ENCODE measurements around the gene SCGB3A2. TPM values are rescaled to one million over a fixed set of nuclear protein-coding genes. Genes with fewer than 3 reads are reported as not detected.

Gene SCGB3A2
- total and polyA plus RNA-seq, 2 experiments from 2014 or later = not detected

GRCh38 chr5:147849226-147849625 lies 29.3 kb upstream of the SCGB3A2 start:
- no peaks in the 10 kb centered on the region for H3K4me1 ChIP-seq (ENCODE audit: insufficient read depth)
- H3K27me3 ChIP-seq (replicated peaks; ENCODE audit: insufficient read depth) = 0 out of 2 replicates have a peak, but pooled peaks cover 10% of the 10 kb centered on the region
- H3K27ac ChIP-seq = no peak overlapping the region
- 20 to 34% methylated on average over 2 of the region's 2 CpGs for WGBS, 2 experiments (ENCODE audit: low coverage in 1 of 2, low lambda C conversion rate in 2 of 2, missing lambda C conversion rate in 2 of 2)
- H3K79me2 ChIP-seq (ENCODE audit: insufficient read depth) = no peaks in the 10 kb centered on the region
- H3F3A ChIP-seq (ENCODE audit: insufficient read depth) = no peaks in the 10 kb centered on the region
- H3K4me3 ChIP-seq = no peak overlapping the region
- no peak overlapping the region for H2AFZ ChIP-seq
- in situ Hi-C loops (cut with MboI) = no loop called here
- no peak for TF ChIP-seq EZH2 (IDR thresholded peaks at IDR 0.05; ENCODE audit: insufficient read depth, poor library complexity, severe bottlenecking)
- no peak for TF ChIP-seq EZH2phosphoT487 (IDR thresholded peaks at IDR 0.05; ENCODE audit: insufficient read depth, low read depth)
- no peaks in the 10 kb centered on the region for H3K9me2 ChIP-seq (ENCODE audit: insufficient read depth)
- H4K20me1 ChIP-seq (ENCODE audit: insufficient read depth) = no peaks in the 10 kb centered on the region
- DNase-seq = no peak
- no peaks in the 10 kb centered on the region for H3K36me3 ChIP-seq (ENCODE audit: low read depth)
- H3K9me3 ChIP-seq (ENCODE audit: low read depth) = no peaks in the 10 kb centered on the region
- H3K9ac ChIP-seq = no peak overlapping the region
- H3K4me2 ChIP-seq (ENCODE audit: unreplicated experiment) = no peak overlapping the region

- no peak for TF ChIP-seq EZH2phosphoT487 (IDR thresholded peaks at IDR 0.05; ENCODE audit: insufficient read depth, low read depth)
- TF ChIP-seq EZH2 (IDR thresholded peaks at IDR 0.05; ENCODE audit: insufficient read depth, poor library complexity, severe bottlenecking) = no peak
- H3K79me2 ChIP-seq (ENCODE audit: insufficient read depth) = no peaks in the 10 kb centered on the region
- H3K9ac ChIP-seq = no peak overlapping the region
- H3K4me2 ChIP-seq (ENCODE audit: unreplicated experiment) = no peak overlapping the region
- no peaks in the 10 kb centered on the region for H4K20me1 ChIP-seq (ENCODE audit: insufficient read depth)
- 0 out of 2 replicates have a peak, but pooled peaks cover 12% of the 10 kb centered on the region for H3K27me3 ChIP-seq (replicated peaks; ENCODE audit: insufficient read depth)
- no peaks in the 10 kb centered on the region for H3K9me2 ChIP-seq (ENCODE audit: insufficient read depth)
- H3K36me3 ChIP-seq (ENCODE audit: low read depth) = no peaks in the 10 kb centered on the region
- H3K27ac ChIP-seq = no peak overlapping the region
- DNase-seq = no peak
- no peaks in the 10 kb centered on the region for H3F3A ChIP-seq (ENCODE audit: insufficient read depth)
- H3K4me1 ChIP-seq (ENCODE audit: insufficient read depth) = no peaks in the 10 kb centered on the region
- in situ Hi-C loops (cut with MboI) = no loop called here
- H3K4me3 ChIP-seq = no peak overlapping the region
- H3K9me3 ChIP-seq (ENCODE audit: low read depth) = no peaks in the 10 kb centered on the region
- 15 to 27% methylated on average over 3 of the region's 3 CpGs for WGBS, 2 experiments (ENCODE audit: low coverage in 1 of 2, low lambda C conversion rate in 2 of 2, missing lambda C conversion rate in 2 of 2)
- no peak overlapping the region for H2AFZ ChIP-seq
Measured at GRCh38 chr5:147851578-147851977, 26.9 kb upstream of the SCGB3A2 start.

GRCh38 chr5:147852365-147852764 lies 26.1 kb upstream of the SCGB3A2 start:
- Histone ChIP-seq H3K36me3 (ENCODE audit: low read depth) (no peaks in the 10 kb centered on the region), H3K27ac (no peak overlapping the region), H3K9ac (no peak overlapping the region), H4K20me1 (ENCODE audit: insufficient read depth) (no peaks in the 10 kb centered on the region), H2AFZ (no peak overlapping the region), H3K4me2 (ENCODE audit: unreplicated experiment) (no peak overlapping the region), H3K9me2 (ENCODE audit: insufficient read depth) (no peaks in the 10 kb centered on the region), H3K4me3 (no peak overlapping the region), H3K27me3 (replicated peaks; ENCODE audit: insufficient read depth) (0 out of 2 replicates have a peak, but pooled peaks cover 12% of the 10 kb centered on the region), H3K79me2 (ENCODE audit: insufficient read depth) (no peaks in the 10 kb centered on the region), H3K4me1 (ENCODE audit: insufficient read depth) (no peaks in the 10 kb centered on the region), H3K9me3 (ENCODE audit: low read depth) (no peaks in the 10 kb centered on the region), H3F3A (ENCODE audit: insufficient read depth) (no peaks in the 10 kb centered on the region)
- TF ChIP-seq EZH2 (IDR thresholded peaks at IDR 0.05; ENCODE audit: insufficient read depth, poor library complexity, severe bottlenecking) = no peak
- no peak for TF ChIP-seq EZH2phosphoT487 (IDR thresholded peaks at IDR 0.05; ENCODE audit: insufficient read depth, low read depth)
- in situ Hi-C loops (cut with MboI) = no loop called here
- DNase-seq = no peak
- WGBS, 2 experiments (ENCODE audit: low coverage in 1 of 2, low lambda C conversion rate in 2 of 2, missing lambda C conversion rate in 2 of 2) = 26 to 51% methylated on average over 3 of the region's 3 CpGs

GRCh38 chr5:147853372-147853987 lies 25.0 kb upstream of the SCGB3A2 start:
- H3K4me1 ChIP-seq (ENCODE audit: insufficient read depth) = no peaks in the 10 kb centered on the region
- no peak overlapping the region for H3K4me2 ChIP-seq (ENCODE audit: unreplicated experiment)
- no peaks in the 10 kb centered on the region for H4K20me1 ChIP-seq (ENCODE audit: insufficient read depth)
- WGBS, 2 experiments (ENCODE audit: low coverage in 1 of 2, low lambda C conversion rate in 2 of 2, missing lambda C conversion rate in 2 of 2) = 43 to 47% methylated on average over 3 of the region's 3 CpGs
- no peaks in the 10 kb centered on the region for H3F3A ChIP-seq (ENCODE audit: insufficient read depth)
- H3K27me3 ChIP-seq (replicated peaks; ENCODE audit: insufficient read depth) = 0 out of 2 replicates have a peak, but pooled peaks cover 15% of the 10 kb centered on the region
- in situ Hi-C loops (cut with MboI) = no loop called here
- H3K79me2 ChIP-seq (ENCODE audit: insufficient read depth) = no peaks in the 10 kb centered on the region
- TF ChIP-seq EZH2 (IDR thresholded peaks at IDR 0.05; ENCODE audit: insufficient read depth, poor library complexity, severe bottlenecking) (no peak), EZH2phosphoT487 (IDR thresholded peaks at IDR 0.05; ENCODE audit: insufficient read depth, low read depth) (no peak)
- H3K4me3 ChIP-seq = no peak overlapping the region
- no peak overlapping the region for H2AFZ ChIP-seq
- H3K9me2 ChIP-seq (ENCODE audit: insufficient read depth) = no peaks in the 10 kb centered on the region
- no peaks in the 10 kb centered on the region for H3K9me3 ChIP-seq (ENCODE audit: low read depth)
- H3K27ac ChIP-seq = no peak overlapping the region
- H3K36me3 ChIP-seq (ENCODE audit: low read depth) = no peaks in the 10 kb centered on the region
- H3K9ac ChIP-seq = no peak overlapping the region
- no peak for DNase-seq

Data from GM23248 (cell line).